WERI-Rb-1 (cell line): ENCODE results near the gene STAT6.

ENCODE experiments used
- DNase-seq: peaks from one replicate; pipeline ENCODE4 v3.0.0-alpha.2; 2020
- H3K27ac ChIP-seq: fragments of 250-450 bp; sonication (Bioruptor Pico); 2 replicates; pipeline ENCODE4 v1.5.1; 2020; ENCODE audit warnings: mild to moderate bottlenecking, moderate library complexity
- H3K27me3 ChIP-seq: fragments of 250-450 bp; sonication (Bioruptor Pico); 2 replicates; pipeline ENCODE4 v1.5.1; 2021; ENCODE audit warnings: mild to moderate bottlenecking, low read depth, moderate library complexity; ENCODE audit not compliant: insufficient read depth, severe bottlenecking
- H3K36me3 ChIP-seq: fragments of 250-450 bp; sonication (Bioruptor Pico); 2 replicates; pipeline ENCODE4 v1.5.1; 2020; ENCODE audit warnings: mild to moderate bottlenecking, moderate library complexity
- H3K4me3 ChIP-seq: 2 replicates; pipeline ENCODE4 v1.5.1; 2011; ENCODE audit warnings: low read depth, mild to moderate bottlenecking, control low read depth, low read length
- H3K9me3 ChIP-seq: fragments of 250-450 bp; sonication (Bioruptor Pico); 2 replicates; pipeline ENCODE4 v1.5.1; 2021; ENCODE audit warnings: mild to moderate bottlenecking, moderate library complexity; ENCODE audit not compliant: severe bottlenecking
- CTCF ChIP-seq: IDR thresholded peaks from 2 replicates; pipeline ENCODE4 v1.5.1; 2011; ENCODE audit warnings: low read depth, mild to moderate bottlenecking, control low read depth, inconsistent platforms, low read length

STAT6 gene

GRCh38 chr12:57135527-57136326, 24.6 kb upstream of the STAT6 start:
- TF ChIP-seq CTCF = no peak
- no peak overlapping the region for H3K27ac ChIP-seq

GRCh38 chr12:57134949-57135348, 23.8 kb upstream of the STAT6 start:
- H3K4me3 ChIP-seq = no peak overlapping the region
- H3K27me3 ChIP-seq = no peaks in the 10 kb centered on the region
- H3K36me3 ChIP-seq = no peaks in the 10 kb centered on the region; the same call in 1 of the 2 replicates
- no peak for TF ChIP-seq CTCF
- no peak for DNase-seq
- no peaks in the 10 kb centered on the region for H3K9me3 ChIP-seq
- H3K27ac ChIP-seq = no peak overlapping the region

More at GRCh38 chr12:57135527-57136326, 24.6 kb upstream of the STAT6 start:
- no peaks in the 10 kb centered on the region; the same call in 1 of the 2 replicates for H3K36me3 ChIP-seq
- no peak for DNase-seq
- H3K9me3 ChIP-seq = no peaks in the 10 kb centered on the region
- H3K4me3 ChIP-seq = no peak overlapping the region
- no peaks in the 10 kb centered on the region for H3K27me3 ChIP-seq

GRCh38 chr12:57133916-57134315, 22.8 kb upstream of the STAT6 start:
- no peaks in the 10 kb centered on the region for H3K27me3 ChIP-seq
- H3K9me3 ChIP-seq = no peaks in the 10 kb centered on the region
- no peaks in the 10 kb centered on the region for H3K36me3 ChIP-seq
- no peak overlapping the region for H3K4me3 ChIP-seq
- H3K27ac ChIP-seq = no peak overlapping the region
- no peak for DNase-seq
- no peak for TF ChIP-seq CTCF

GRCh38 chr12:57133013-57133569, 21.9 kb upstream of the STAT6 start:
- no peak overlapping the region for H3K4me3 ChIP-seq
- DNase-seq = no peak

GRCh38 chr12:57131896-57132744, 21.0 kb upstream of the STAT6 start:
- Histone ChIP-seq H3K27ac (no peak overlapping the region), H3K9me3 (no peaks in the 10 kb centered on the region), H3K4me3 (no peak overlapping the region), H3K36me3 (no peaks in the 10 kb centered on the region), H3K27me3 (no peaks in the 10 kb centered on the region)
- no peak for TF ChIP-seq CTCF
- no peak for DNase-seq

More at GRCh38 chr12:57133013-57133569, 21.9 kb upstream of the STAT6 start:
- H3K27me3 ChIP-seq = no peaks in the 10 kb centered on the region
- no peaks in the 10 kb centered on the region for H3K9me3 ChIP-seq
- TF ChIP-seq CTCF = no peak
- no peak overlapping the region for H3K27ac ChIP-seq
- no peaks in the 10 kb centered on the region for H3K36me3 ChIP-seq
